ENCODE results near the gene TSHZ3. TPM values are rescaled to one million over a fixed set of nuclear protein-coding genes. Genes with fewer than 3 reads are reported as not detected.

TSHZ3 gene
- total RNA-seq, 1 experiment from 2014 or later = 14.8 TPM

- DNase-seq (ENCODE audit: low spot score) = no peak
- Histone ChIP-seq H3K4me1 (ENCODE audit: insufficient read depth, low read length, poor library complexity, severe bottlenecking) (peaks cover 8% of the 10 kb centered on the region), H3K4me3 (ENCODE audit: low read depth, low read length, poor library complexity, severe bottlenecking) (no peak overlapping the region), H3K27me3 (replicated peaks; ENCODE audit: insufficient read depth, low read depth, low read length, poor library complexity) (no peaks in the 10 kb centered on the region), H3K9me3 (ENCODE audit: low read depth, low read length, poor library complexity, severe bottlenecking) (no peaks in the 10 kb centered on the region), H3K36me3 (ENCODE audit: insufficient read depth, low read length, poor library complexity, severe bottlenecking) (no peaks in the 10 kb centered on the region), H3K27ac (ENCODE audit: low read depth, low read length, poor library complexity, severe bottlenecking) (no peak overlapping the region)
- ChIA-PET CTCF (no interaction called here), POLR2A (ENCODE audit: low non-redundant PET) (no interaction called here)
- no TSS peak for BruUV-seq (replicated peaks)
- intact Hi-C loops (cut with micrococcal nuclease; ENCODE audit: unreplicated experiment) = no loop called here
- TF ChIP-seq CTCF (conservative IDR thresholded peaks at IDR 0.05; ENCODE audit: low read depth, low read length) (no peak), EZH2 (IDR thresholded peaks at IDR 0.05; ENCODE audit: borderline replicate concordance, low read depth, low read length, poor library complexity, severe bottlenecking) (no peak)
These were observed 79.7 kb downstream of the TSHZ3 start for GRCh38 chr19:31269425-31270127.

GRCh38 chr19:31268751-31269383 is 80.4 kb downstream of the TSHZ3 start:
- Histone ChIP-seq H3K9me3 (ENCODE audit: low read depth, low read length, poor library complexity, severe bottlenecking) (no peaks in the 10 kb centered on the region), H3K4me1 (ENCODE audit: insufficient read depth, low read length, poor library complexity, severe bottlenecking) (peaks cover 8% of the 10 kb centered on the region), H3K4me3 (ENCODE audit: low read depth, low read length, poor library complexity, severe bottlenecking) (no peak overlapping the region), H3K27ac (ENCODE audit: low read depth, low read length, poor library complexity, severe bottlenecking) (no peak overlapping the region), H3K27me3 (replicated peaks; ENCODE audit: insufficient read depth, low read depth, low read length, poor library complexity) (no peaks in the 10 kb centered on the region), H3K36me3 (ENCODE audit: insufficient read depth, low read length, poor library complexity, severe bottlenecking) (no peaks in the 10 kb centered on the region)
- BruUV-seq (replicated peaks) = no TSS peak
- ChIA-PET CTCF (no interaction called here), POLR2A (ENCODE audit: low non-redundant PET) (no interaction called here)
- DNase-seq (ENCODE audit: low spot score) = no peak
- intact Hi-C loops (cut with micrococcal nuclease; ENCODE audit: unreplicated experiment) = no loop called here
- TF ChIP-seq EZH2 (IDR thresholded peaks at IDR 0.05; ENCODE audit: borderline replicate concordance, low read depth, low read length, poor library complexity, severe bottlenecking) (no peak), CTCF (conservative IDR thresholded peaks at IDR 0.05; ENCODE audit: low read depth, low read length) (no peak)

- no TSS peak for BruUV-seq (replicated peaks)
These were observed 82.5 kb downstream of the TSHZ3 start for GRCh38 chr19:31266731-31267130.

More at GRCh38 chr19:31266731-31267130, 82.5 kb downstream of the TSHZ3 start:
- Histone ChIP-seq H3K4me3 (ENCODE audit: low read depth, low read length, poor library complexity, severe bottlenecking) (no peak overlapping the region), H3K9me3 (ENCODE audit: low read depth, low read length, poor library complexity, severe bottlenecking) (no peaks in the 10 kb centered on the region), H3K36me3 (ENCODE audit: insufficient read depth, low read length, poor library complexity, severe bottlenecking) (no peaks in the 10 kb centered on the region), H3K27ac (ENCODE audit: low read depth, low read length, poor library complexity, severe bottlenecking) (no peak overlapping the region), H3K4me1 (ENCODE audit: insufficient read depth, low read length, poor library complexity, severe bottlenecking) (peaks cover 21% of the 10 kb centered on the region), H3K27me3 (replicated peaks; ENCODE audit: insufficient read depth, low read depth, low read length, poor library complexity) (no peaks in the 10 kb centered on the region)
- CTCF ChIA-PET = no interaction called here
- POLR2A ChIA-PET (ENCODE audit: low non-redundant PET) = no interaction called here
- DNase-seq (ENCODE audit: low spot score) = no peak
- no peak for TF ChIP-seq EZH2 (IDR thresholded peaks at IDR 0.05; ENCODE audit: borderline replicate concordance, low read depth, low read length, poor library complexity, severe bottlenecking)
- no peak for TF ChIP-seq CTCF (conservative IDR thresholded peaks at IDR 0.05; ENCODE audit: low read depth, low read length)
- intact Hi-C loops (cut with micrococcal nuclease; ENCODE audit: unreplicated experiment) = no loop called here
